ENCODE results near the gene ENPP3. TPM values are rescaled to one million over a fixed set of nuclear protein-coding genes. Genes with fewer than 3 reads are reported as not detected.

Gene ENPP3
- total and polyA plus RNA-seq, 10 of the 15 experiments (the other 5 are each of a cell fraction or from before 2014, with no cell fraction given): 0.01 TPM; not detected in 9

DNA sequence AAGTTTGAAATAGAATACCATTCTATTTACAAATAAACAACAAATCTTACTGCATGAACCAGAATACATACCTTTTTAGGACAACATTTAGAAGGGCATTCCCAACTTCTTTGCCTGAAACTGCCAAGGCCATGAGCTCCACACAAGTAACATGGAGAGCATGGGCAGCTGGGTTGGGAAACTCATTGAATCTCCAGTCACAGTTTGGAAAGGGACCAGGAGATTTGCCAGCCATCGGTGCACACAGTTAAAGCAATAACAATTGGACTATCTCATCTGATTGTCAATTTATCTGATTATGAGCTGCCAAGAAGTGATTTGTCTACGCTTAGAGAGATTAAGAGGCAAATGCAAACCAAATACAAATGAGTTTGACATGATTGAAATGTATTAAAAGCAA, 44.2 kb upstream of the ENPP3 start:
- no TSS peak for BruUV-seq (replicated peaks)
- POLR2A ChIA-PET: no interaction called here
- in situ Hi-C loops (cut with MboI): no loop called here
- no peak overlapping the region for H3K9ac ChIP-seq (ENCODE audit: control insufficient read depth, insufficient read depth, low read length)
- H3K9me3 ChIP-seq (replicated peaks; ENCODE audit: control insufficient read depth, insufficient read depth, low read length): no peaks in the 10 kb centered on the region
- H4K20me1 ChIP-seq (ENCODE audit: control insufficient read depth, insufficient read depth): no peaks in the 10 kb centered on the region
- H3K36me3 ChIP-seq (ENCODE audit: control insufficient read depth in 2 of 2, insufficient read depth in 2 of 2, low read length in 1 of 2): peaks cover 0 to 26% of the 10 kb centered on the region in 2 experiments; a peak in 2 of 4 replicates
- no peak overlapping the region for H2AFZ ChIP-seq (ENCODE audit: control insufficient read depth, low read depth, low read length)
- no peak overlapping the region for H3K4me2 ChIP-seq (ENCODE audit: control insufficient read depth, insufficient read depth)
- no peaks in the 10 kb centered on the region for H3K4me1 ChIP-seq (ENCODE audit: control insufficient read depth, insufficient read depth, low read length)
- H3K27me3 ChIP-seq (replicated peaks in 1 of 2; ENCODE audit: control insufficient read depth in 2 of 2, insufficient read depth in 2 of 2, low read length in 1 of 2): no peaks in the 10 kb centered on the region
- SMC1A ChIA-PET (ENCODE audit: uncharacterized antibody, unreplicated experiment): no interaction called here
- CTCF ChIA-PET: no interaction called here
- FAIRE-seq (no peak), DNase-seq (ENCODE audit: low read depth, low spot score) (no peak), ATAC-seq (no peak)
- TF ChIP-seq NR2F1 (conservative IDR thresholded peaks at IDR 0.05) (no peak), POLR2AphosphoS5 (IDR thresholded peaks at IDR 0.05; ENCODE audit: low read length) (no peak), RELA (IDR thresholded peaks at IDR 0.05; ENCODE audit: borderline replicate concordance, partially characterized antibody) (no peak), FOXM1 (IDR thresholded peaks at IDR 0.05; ENCODE audit: low read depth, low read length) (no peak), ZSCAN29 (IDR thresholded peaks at IDR 0.05) (no peak), CREB1 (IDR thresholded peaks at IDR 0.05; ENCODE audit: low read depth) (no peak), CBX5 (IDR thresholded peaks at IDR 0.05; ENCODE audit: low read depth) (no peak), MYC (IDR thresholded peaks at IDR 0.05; ENCODE audit: insufficient read depth, insufficient read length, insufficient replicate concordance, low read length, severe bottlenecking) (no peak), NR2C1 (IDR thresholded peaks at IDR 0.05) (no peak), NBN (IDR thresholded peaks at IDR 0.05) (no peak), POU2F2 (IDR thresholded peaks at IDR 0.05; ENCODE audit: borderline replicate concordance, low read depth, low read length) (no peak), TBL1XR1 (IDR thresholded peaks at IDR 0.05; ENCODE audit: low read depth, low read length) (no peak)
- TF ChIP-seq, protein P1, sequence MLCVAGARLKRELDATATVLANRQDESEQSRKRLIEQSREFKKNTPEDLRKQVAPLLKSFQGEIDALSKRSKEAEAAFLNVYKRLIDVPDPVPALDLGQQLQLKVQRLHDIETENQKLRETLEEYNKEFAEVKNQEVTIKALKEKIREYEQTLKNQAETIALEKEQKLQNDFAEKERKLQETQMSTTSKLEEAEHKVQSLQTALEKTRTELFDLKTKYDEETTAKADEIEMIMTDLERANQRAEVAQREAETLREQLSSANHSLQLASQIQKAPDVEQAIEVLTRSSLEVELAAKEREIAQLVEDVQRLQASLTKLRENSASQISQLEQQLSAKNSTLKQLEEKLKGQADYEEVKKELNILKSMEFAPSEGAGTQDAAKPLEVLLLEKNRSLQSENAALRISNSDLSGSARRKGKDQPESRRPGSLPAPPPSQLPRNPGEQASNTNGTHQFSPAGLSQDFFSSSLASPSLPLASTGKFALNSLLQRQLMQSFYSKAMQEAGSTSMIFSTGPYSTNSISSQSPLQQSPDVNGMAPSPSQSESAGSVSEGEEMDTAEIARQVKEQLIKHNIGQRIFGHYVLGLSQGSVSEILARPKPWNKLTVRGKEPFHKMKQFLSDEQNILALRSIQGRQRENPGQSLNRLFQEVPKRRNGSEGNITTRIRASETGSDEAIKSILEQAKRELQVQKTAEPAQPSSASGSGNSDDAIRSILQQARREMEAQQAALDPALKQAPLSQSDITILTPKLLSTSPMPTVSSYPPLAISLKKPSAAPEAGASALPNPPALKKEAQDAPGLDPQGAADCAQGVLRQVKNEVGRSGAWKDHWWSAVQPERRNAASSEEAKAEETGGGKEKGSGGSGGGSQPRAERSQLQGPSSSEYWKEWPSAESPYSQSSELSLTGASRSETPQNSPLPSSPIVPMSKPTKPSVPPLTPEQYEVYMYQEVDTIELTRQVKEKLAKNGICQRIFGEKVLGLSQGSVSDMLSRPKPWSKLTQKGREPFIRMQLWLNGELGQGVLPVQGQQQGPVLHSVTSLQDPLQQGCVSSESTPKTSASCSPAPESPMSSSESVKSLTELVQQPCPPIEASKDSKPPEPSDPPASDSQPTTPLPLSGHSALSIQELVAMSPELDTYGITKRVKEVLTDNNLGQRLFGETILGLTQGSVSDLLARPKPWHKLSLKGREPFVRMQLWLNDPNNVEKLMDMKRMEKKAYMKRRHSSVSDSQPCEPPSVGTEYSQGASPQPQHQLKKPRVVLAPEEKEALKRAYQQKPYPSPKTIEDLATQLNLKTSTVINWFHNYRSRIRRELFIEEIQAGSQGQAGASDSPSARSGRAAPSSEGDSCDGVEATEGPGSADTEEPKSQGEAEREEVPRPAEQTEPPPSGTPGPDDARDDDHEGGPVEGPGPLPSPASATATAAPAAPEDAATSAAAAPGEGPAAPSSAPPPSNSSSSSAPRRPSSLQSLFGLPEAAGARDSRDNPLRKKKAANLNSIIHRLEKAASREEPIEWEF (IDR thresholded peaks at IDR 0.05; ENCODE audit: insufficient replicate concordance, low read depth, low read length): no peak
- TF ChIP-seq, protein P2, sequence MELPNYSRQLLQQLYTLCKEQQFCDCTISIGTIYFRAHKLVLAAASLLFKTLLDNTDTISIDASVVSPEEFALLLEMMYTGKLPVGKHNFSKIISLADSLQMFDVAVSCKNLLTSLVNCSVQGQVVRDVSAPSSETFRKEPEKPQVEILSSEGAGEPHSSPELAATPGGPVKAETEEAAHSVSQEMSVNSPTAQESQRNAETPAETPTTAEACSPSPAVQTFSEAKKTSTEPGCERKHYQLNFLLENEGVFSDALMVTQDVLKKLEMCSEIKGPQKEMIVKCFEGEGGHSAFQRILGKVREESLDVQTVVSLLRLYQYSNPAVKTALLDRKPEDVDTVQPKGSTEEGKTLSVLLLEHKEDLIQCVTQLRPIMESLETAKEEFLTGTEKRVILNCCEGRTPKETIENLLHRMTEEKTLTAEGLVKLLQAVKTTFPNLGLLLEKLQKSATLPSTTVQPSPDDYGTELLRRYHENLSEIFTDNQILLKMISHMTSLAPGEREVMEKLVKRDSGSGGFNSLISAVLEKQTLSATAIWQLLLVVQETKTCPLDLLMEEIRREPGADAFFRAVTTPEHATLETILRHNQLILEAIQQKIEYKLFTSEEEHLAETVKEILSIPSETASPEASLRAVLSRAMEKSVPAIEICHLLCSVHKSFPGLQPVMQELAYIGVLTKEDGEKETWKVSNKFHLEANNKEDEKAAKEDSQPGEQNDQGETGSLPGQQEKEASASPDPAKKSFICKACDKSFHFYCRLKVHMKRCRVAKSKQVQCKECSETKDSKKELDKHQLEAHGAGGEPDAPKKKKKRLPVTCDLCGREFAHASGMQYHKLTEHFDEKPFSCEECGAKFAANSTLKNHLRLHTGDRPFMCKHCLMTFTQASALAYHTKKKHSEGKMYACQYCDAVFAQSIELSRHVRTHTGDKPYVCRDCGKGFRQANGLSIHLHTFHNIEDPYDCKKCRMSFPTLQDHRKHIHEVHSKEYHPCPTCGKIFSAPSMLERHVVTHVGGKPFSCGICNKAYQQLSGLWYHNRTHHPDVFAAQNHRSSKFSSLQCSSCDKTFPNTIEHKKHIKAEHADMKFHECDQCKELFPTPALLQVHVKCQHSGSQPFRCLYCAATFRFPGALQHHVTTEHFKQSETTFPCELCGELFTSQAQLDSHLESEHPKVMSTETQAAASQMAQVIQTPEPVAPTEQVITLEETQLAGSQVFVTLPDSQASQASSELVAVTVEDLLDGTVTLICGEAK (IDR thresholded peaks at IDR 0.05; ENCODE audit: borderline replicate concordance): no peak
- RAD21 ChIA-PET (ENCODE audit: unreplicated experiment): no interaction called here
- no peaks in the 10 kb centered on the region for H3K79me2 ChIP-seq (ENCODE audit: control insufficient read depth, insufficient read depth, low read length)
- intact Hi-C loops (cut with micrococcal nuclease; ENCODE audit: unreplicated experiment): no loop called here
- WGBS (ENCODE audit: insufficient coverage, insufficient replicate concordance, low lambda C conversion rate, missing lambda C conversion rate): 100% methylated on average over 2 of the region's 2 CpGs
- no peak overlapping the region for H3K27ac ChIP-seq (ENCODE audit: control insufficient read depth, insufficient read depth)
- no peak overlapping the region for H3K4me3 ChIP-seq

Data from GM12878 (cell line).